Stimulated activated CD4-positive, alpha-beta T cell treated with anti-CD3 and anti-CD28 coated beads, Interleukin-12 subunit alpha, Interleukin-12 subunit beta, amount 100 ng/mL, for 4 hours (primary cell): ENCODE results near the gene HSPB9.
A peak's percentile ranks its signal among the peaks of the same experiment; 100 is the strongest.

Source experiments
- DNase-seq: peaks from one replicate; pipeline ENCODE4 v3.0.0-alpha.2; 2020

Gene HSPB9

GRCh38 chr17:42122371-42123303 lies at the start of gene HSPB9:
HSPB9 (plus strand) TSS chr17:42122804; CDS start chr17:42122851, 47 bp downstream.
- DNase-seq = no peak

- no peak for DNase-seq
These were observed 46.8 kb upstream of the HSPB9 start for GRCh38 chr17:42075789-42076188.

DNA sequence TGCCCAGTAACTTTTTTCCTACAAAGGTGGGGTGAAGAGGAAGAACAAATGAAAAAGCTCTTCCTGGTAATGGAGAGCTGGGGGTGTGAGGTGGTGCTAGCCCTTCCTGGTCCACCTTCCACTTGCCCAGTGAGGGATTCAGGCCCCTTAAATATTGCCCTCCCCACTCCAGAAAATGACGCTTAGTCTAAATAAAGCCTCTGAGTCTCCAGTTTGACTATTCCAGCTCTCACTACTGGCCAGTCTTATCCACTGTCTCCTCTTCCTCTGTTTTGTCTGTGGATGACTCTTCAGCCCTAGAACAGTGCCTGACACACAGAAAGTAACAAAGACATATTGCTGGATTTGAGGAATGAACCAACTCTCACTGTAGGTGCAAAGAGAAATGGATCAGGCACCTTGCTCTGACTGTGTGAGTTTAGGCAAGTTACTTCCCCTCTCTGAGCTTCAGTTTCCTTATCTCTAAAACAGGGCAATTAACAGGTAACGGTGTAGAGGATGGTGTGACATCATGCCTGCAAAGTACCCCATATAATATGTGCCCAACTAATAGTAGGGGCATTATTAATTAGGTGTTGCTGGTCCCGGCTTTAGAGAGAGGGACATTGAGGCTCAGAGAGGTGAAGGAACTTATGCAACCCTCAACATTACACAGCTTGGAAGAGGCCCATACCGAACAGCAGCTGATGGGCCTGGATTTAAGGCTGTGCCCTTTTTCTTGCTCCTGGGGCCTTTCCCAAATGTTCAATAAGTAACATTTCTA lies 45.6 kb upstream of the HSPB9 start:
- DNase-seq = no peak

- DNase-seq = no peak
These were observed 44.8 kb upstream of the HSPB9 start for GRCh38 chr17:42077755-42078154.

DNA sequence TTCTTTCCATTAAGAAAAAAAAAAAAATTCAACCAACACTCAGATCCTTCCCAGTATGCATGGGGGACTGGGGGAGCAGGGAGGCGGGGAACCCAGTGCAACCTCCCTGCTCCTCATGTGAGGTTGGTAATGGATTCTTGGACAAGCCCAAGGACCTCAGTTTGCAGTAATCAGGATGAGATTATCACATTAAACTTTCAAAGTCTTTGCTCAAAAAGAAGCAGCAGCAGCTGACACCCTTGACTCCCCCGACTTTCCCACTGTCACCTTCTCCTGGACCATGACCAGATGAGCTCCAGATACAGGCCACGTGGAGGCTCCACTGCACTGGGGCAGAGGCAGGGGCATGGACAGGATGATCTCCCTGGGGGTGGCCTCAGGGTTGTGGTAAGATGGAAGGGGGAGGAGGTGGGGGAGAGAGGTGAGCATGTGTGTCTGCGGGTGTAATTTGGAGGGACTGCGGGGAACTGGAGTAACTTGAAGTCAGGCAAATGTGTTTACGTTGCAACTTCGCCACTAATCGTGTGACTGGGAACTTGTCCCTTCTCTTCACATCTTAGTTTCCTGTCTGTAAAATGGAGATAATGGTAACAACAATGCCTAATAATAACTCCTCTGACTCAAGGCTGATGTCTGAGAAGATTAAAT lies 44.1 kb upstream of the HSPB9 start:
- no peak for DNase-seq

GRCh38 chr17:42079541-42079940 lies 43.1 kb upstream of the HSPB9 start:
- DNase-seq = no peak

DNA sequence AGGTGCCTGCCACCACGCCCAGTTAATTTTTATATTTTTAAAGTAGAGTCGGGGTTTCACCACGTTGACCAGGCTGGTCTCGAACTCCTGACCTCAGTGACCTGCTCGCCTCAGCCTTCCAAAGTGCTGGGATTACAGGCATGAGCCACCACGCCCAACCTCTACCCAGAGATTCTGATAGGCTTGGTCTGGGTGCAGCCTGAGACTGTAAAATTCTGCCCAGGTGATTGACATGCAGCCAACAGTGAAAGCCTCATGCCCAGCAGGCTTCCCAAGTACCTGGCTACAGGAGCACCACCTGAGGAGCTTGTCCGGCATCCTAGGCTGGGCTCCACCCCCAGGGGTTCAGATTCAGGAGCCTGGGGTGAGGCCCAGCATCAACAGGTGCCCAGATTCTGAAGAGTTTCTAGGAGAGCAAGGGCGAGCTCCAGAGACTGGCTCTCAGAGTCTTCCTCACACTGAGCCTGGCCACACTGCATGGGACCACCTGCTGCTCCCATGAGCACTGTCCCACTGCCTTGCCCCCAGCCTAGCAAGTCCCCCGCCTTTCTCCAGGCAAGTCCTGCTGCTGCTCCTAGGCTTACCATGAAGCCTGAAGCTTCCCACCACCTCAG lies 41.0 kb upstream of the HSPB9 start:
- DNase-seq = no peak

- DNase-seq = no peak
These were observed 35.4 kb upstream of the HSPB9 start for GRCh38 chr17:42087042-42087701.

DNA sequence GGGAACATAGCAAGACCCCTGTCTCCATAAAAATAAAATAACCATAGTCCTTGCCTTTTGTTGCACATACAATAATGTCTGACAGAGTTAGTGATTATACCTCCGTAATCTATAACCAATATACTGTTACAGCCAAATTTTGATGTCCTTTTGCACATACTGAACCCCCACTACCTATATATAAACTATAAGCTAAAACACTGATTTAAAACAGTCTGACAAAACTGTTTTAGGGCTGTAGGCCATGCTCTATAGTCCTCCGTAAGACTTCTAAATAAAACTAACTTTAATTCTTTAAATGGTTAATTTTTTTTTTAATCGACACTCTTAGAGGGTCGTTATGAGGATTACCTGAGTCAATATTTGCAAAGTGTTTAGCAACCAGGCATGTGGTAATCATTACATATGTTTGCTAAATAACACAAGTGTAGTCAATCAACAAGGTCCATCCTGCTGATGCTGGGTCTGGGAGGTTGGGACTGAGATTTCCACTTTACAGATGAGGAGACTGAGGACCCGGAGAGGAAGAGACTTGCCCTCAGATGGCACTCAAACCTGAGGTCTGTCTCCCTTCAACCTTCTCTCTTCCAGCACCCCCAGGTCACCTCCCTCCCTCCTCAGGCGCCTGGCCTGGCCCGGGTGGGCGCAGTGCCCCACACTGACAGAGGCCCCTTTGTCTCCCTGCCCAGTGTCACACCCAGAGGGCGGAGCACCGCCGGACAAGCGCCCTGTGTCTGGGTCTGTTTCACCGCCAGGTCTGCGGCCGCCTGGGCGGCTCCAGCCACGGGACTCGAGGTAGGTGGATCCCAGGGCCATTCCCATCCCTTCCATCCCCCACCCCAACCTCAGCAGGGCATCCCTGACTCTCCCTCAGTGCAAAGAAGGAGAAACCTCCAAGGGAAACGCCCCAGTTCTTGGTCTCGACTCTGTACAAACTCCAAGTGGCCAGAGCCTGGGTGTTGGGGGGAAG lies 34.6 kb upstream of the HSPB9 start:
- no peak for DNase-seq

- no peak for DNase-seq
These were observed 33.9 kb upstream of the HSPB9 start for GRCh38 chr17:42088736-42089135.

DNA sequence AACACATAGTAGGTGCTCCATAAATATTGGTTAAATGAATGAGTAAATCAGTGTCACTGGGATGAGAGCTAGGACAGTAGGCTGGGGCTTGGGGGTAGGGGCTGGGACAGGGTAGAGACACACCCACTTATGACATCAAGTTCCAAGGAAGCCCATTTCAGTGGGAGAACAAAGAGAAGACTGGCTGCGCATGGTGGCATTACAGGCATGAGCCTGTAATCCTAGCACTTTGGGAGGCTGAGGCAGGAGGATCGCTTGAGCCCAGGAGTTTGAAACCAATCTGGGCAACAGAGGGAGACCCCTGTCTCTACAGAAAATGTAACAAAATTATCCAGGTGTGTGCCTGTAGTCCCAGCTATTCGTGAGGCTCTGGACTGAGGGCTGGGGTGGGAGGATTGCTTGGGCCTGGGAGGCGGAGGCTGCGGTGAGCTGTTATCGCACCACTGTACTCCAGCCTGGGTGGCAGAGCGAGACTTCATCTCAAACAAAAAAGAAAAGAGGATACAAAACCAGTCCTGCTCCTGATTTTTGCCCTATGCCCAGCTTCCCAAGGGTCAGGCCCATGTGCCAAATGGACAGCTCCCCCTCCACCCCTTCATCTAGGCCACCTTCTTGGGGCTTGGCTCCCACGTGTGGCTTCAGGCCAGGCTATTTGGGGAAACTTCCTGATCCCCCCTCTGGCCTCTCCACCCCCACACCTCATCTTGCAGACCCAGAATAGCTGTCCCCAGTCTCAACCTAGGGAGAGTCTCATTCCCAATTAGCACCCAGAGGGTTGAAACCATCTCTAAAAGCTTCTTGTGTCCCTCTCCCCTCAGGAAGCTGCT lies 31.4 kb upstream of the HSPB9 start:
- no peak for DNase-seq

- DNase-seq = no peak
These were observed 29.7 kb upstream of the HSPB9 start for GRCh38 chr17:42092939-42093338.

- DNase-seq = no peak
These were observed 28.1 kb upstream of the HSPB9 start for GRCh38 chr17:42094375-42095069.

GRCh38 chr17:42096360-42097111 lies 26.1 kb upstream of the HSPB9 start:
- no peak for DNase-seq

GRCh38 chr17:42097691-42098631 lies 24.6 kb upstream of the HSPB9 start, which contains the start of gene ZNF385C:
ZNF385C (minus strand) TSS chr17:42098473; CDS start chr17:42063056, 35,417 bp downstream.
- DNase-seq = peak; percentile 65

- no peak for DNase-seq
These were observed 23.7 kb upstream of the HSPB9 start for GRCh38 chr17:42098730-42099399.
